Renal pelvis (tissue), 4 donors: ENCODE measurements around the gene RAD51B. TPM values are rescaled to one million over a fixed set of nuclear protein-coding genes. Genes with fewer than 3 reads are reported as not detected.

Experiments
- DNase-seq: peaks from one replicate; pipeline ENCODE4 v3.0.0-alpha.2; 2013
- polyA plus RNA-seq, 3 donors: library from polyadenylated mRNA; unstranded; fragments of 120-200 nt; gene quantifications; one replicate each; pipeline ENCODE4 v1.2.1, GENCODE V29; 2013; ENCODE audit not compliant: insufficient read length in 3 of 3

Gene RAD51B
- polyA plus RNA-seq, 3 donors = 9.8 to 11.0 (median 9.8) TPM

GRCh38 chr14:68141281-68142088 is 321.9 kb downstream of the RAD51B start:
- DNase-seq = no peak

- no peak for DNase-seq
Observed at GRCh38 chr14:68143341-68143841, 323.8 kb downstream of the RAD51B start.

- no peak for DNase-seq
Observed at GRCh38 chr14:68144051-68144681, 324.6 kb downstream of the RAD51B start.

GRCh38 chr14:68145036-68145435 is 325.5 kb downstream of the RAD51B start:
- no peak for DNase-seq

- no peak for DNase-seq
Observed at GRCh38 chr14:68145539-68145938, 326.0 kb downstream of the RAD51B start.

- DNase-seq = no peak
Observed at GRCh38 chr14:68146818-68147217, 327.2 kb downstream of the RAD51B start.

GRCh38 chr14:68147303-68147702 is 327.7 kb downstream of the RAD51B start:
- no peak for DNase-seq

GRCh38 chr14:68148276-68148675 is 328.7 kb downstream of the RAD51B start:
- no peak for DNase-seq

GRCh38 chr14:68148763-68149162 is 329.2 kb downstream of the RAD51B start:
- DNase-seq = no peak

- DNase-seq = no peak
Observed at GRCh38 chr14:68153275-68153674, 333.7 kb downstream of the RAD51B start.

GRCh38 chr14:68154275-68154674 is 334.7 kb downstream of the RAD51B start:
- DNase-seq = no peak

GRCh38 chr14:68157971-68158371 is 338.4 kb downstream of the RAD51B start:
- DNase-seq = no peak

- no peak for DNase-seq
Observed at GRCh38 chr14:68158640-68159039, 339.1 kb downstream of the RAD51B start.

GRCh38 chr14:68159701-68160633 is 340.4 kb downstream of the RAD51B start:
- no peak for DNase-seq

- no peak for DNase-seq
Observed at GRCh38 chr14:68160779-68161546, 341.4 kb downstream of the RAD51B start.

- no peak for DNase-seq
Observed at GRCh38 chr14:68162887-68163286, 343.3 kb downstream of the RAD51B start.

- DNase-seq = no peak
Observed at GRCh38 chr14:68164711-68165113, 345.1 kb downstream of the RAD51B start.

GRCh38 chr14:68165274-68165843 is 345.8 kb downstream of the RAD51B start:
- DNase-seq = no peak

GRCh38 chr14:68166731-68167382 is 347.3 kb downstream of the RAD51B start:
- no peak for DNase-seq

GRCh38 chr14:68167383-68168087 is 348.0 kb downstream of the RAD51B start:
- DNase-seq = no peak
